Fibroblast of the aortic adventitia (primary cell): ENCODE results near the gene MYO16. TPM values are rescaled to one million over a fixed set of nuclear protein-coding genes. Genes with fewer than 3 reads are reported as not detected.

ENCODE experiments used
- DNase-seq: peaks from one replicate; pipeline ENCODE4 v3.0.0-alpha.2; 2010; ENCODE audit warnings: low read depth
- H3K4me3 ChIP-seq: 2 replicates; pipeline ENCODE4 v1.5.1; 2011; ENCODE audit warnings: low read depth, mild to moderate bottlenecking, control low read depth, low read length, moderate library complexity
- total RNA-seq: library from RNA; depleted of rRNA; stranded (reverse); fragments of >200 nt; gene quantifications from 2 replicates; pipeline ENCODE4 v1.2.3, GENCODE V29; 2012; ENCODE audit warnings: low replicate concordance
- TF ChIP-seq, protein P1 (sequence below): IDR thresholded peaks from 2 replicates; pipeline ENCODE4 v1.5.1; 2011; ENCODE audit warnings: mild to moderate bottlenecking, low read length, control low read depth, inconsistent platforms; ENCODE audit not compliant: insufficient read depth

The MYO16 gene
- total RNA-seq, 1 donor = under 0.01 TPM

DNA sequence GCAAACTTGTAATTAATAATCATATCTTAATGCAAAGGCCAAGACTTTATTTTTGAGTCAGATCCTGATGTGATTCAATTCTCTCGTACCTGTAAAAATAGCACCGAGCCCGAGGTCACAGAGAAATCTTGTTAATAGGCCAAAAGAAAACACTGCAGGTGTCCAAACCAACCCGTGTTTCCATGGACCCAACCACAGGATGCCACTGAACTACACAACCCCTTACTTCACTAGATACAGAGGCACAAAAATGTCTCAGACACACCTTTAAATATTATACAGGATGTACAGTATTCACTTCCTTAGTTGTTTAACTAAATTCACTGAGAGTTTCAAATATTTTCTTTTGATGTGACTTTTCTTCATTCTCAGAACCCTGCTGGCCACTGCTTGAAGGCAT lies 530.9 kb downstream of the MYO16 start:
- DNase-seq = no peak
- H3K4me3 ChIP-seq = no peak overlapping the region
- TF ChIP-seq, protein P1, sequence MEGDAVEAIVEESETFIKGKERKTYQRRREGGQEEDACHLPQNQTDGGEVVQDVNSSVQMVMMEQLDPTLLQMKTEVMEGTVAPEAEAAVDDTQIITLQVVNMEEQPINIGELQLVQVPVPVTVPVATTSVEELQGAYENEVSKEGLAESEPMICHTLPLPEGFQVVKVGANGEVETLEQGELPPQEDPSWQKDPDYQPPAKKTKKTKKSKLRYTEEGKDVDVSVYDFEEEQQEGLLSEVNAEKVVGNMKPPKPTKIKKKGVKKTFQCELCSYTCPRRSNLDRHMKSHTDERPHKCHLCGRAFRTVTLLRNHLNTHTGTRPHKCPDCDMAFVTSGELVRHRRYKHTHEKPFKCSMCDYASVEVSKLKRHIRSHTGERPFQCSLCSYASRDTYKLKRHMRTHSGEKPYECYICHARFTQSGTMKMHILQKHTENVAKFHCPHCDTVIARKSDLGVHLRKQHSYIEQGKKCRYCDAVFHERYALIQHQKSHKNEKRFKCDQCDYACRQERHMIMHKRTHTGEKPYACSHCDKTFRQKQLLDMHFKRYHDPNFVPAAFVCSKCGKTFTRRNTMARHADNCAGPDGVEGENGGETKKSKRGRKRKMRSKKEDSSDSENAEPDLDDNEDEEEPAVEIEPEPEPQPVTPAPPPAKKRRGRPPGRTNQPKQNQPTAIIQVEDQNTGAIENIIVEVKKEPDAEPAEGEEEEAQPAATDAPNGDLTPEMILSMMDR = no peak

DNA sequence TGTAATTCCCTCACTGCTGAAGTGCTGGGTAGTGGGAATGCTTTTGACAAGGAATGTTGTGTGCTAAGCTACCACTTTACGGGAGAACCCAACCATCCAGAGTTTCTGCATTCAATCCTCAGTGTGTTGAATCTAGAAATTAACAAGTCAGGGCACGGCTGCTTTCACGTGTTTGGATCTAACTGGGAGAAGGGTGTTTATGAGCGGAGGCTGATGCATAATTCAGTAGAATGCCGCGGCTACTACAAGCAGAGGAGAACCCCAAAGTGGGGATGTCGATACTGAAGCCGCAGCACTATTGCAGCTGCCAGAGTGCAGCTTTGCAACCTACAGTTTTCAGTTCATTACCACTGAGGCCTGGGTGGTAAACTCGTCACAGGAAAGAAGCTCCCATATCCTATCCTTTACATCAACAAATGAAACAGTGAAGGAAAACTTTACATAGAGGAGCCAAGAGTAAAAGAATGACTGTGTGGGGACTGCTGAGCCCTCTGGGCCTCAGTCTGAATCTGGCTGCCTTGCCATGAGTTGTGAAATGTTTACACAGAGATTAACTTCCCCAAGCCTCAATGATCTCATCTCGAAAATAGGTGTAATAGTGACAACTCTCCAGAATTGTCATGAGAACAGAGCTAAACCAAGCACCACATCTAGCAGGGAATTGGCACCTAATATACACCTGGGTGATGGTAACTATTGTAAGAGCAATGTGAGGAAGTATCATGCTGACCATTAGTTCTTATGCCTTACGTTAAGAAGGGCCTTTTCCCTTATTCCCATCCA lies 531.7 kb downstream of the MYO16 start:
- TF ChIP-seq, protein P1 = no peak
- H3K4me3 ChIP-seq = no peak overlapping the region
- DNase-seq = no peak

DNA sequence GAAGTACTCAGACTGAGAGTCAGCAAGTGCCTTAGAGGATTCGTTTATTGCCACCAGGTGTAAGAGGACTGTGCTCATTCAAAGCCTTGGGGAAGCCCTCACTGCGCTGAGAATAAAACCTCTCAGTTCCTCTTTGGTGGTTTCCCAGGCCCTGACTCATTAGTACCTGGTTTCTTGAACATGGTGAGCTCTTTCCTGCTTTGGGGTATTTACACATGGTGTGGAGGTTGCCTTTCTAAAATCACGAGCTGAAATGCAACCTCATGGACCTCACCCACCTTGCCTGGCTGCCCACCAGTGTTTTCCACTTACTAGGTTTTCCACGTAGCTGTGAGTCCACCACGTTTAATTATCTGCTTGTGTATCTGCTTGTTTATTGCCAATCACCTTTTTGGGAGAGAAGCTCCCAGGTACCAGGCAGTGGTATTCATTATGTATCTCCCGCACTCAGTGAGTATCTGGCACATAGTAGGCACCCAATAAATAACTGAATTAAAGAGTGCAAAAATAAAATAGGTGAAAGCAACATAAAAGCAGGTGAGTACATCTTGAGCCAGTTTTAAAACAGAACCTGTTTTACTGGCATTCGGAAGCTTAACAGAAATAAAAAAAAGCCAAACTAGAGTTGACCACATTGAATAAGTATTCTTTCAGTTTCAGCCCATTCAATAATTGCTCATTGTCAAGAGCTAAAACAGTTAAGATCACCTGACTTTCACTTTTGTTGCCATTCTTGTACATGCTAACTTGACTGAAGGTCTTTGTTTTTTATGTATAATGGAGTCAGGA lies 533.0 kb downstream of the MYO16 start:
- TF ChIP-seq, protein P1 = no peak
- no peak for DNase-seq
- no peak overlapping the region for H3K4me3 ChIP-seq

DNA sequence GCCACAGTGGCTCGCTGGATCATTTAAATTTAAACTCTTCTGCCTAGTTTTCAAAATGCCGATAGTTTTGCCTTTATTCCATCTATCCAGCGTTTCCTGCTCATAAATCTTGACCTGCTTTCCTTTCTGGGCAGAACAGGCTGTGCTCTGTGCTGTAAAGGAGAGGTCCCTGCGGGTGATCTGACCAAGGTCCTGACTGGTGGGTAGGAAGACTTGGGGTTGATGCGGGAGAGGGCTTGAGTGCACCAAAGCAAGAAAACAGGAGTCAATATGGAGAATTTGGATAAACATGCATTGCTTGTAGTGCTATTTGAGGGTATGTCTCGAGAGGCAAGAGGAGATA lies 533.6 kb downstream of the MYO16 start:
- TF ChIP-seq, protein P1 = no peak
- no peak overlapping the region for H3K4me3 ChIP-seq
- DNase-seq = no peak

DNA sequence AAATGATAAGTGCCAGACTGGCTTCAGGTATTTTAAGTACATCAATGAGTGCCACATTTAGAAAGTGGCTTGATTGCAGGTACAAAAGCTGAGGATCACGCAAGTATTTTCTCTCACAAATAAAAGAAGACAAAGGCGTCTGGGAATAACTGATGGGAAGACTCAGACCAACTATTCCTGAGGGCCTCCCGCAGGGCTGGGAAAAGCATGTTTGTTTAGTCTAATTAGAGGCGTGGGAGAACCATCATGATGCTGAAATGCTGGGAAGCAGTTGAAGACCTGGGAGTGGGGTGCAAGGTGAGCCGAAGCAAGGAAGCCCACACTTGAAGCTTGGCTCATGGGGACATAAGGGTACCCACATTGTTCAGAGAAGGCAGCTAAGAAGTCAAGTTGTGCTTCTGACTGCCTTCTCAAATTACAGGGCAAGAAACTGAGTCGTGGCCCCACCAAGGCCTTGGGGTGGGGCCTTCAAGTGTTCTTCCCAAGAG lies 536.0 kb downstream of the MYO16 start:
- DNase-seq = no peak
- TF ChIP-seq, protein P1 = no peak
- no peak overlapping the region for H3K4me3 ChIP-seq

DNA sequence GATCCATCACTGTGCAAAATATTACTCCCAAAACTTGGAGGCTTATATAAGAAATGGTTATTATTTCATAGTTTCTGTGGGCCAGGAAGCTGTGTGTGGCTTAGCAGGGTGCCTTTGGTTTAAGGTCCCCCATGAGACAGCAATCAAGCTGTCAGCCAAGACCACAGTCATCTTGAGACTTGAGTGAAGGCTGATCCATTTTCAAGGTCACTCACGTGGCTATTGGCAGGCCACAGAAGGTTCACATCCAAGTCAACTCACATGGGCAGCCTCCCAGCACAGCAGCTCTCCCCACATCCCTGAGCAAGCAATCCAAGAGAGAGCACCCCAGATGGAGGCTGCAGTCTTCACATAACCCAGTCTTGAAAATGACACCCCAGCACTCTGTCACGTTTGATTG lies 537.4 kb downstream of the MYO16 start:
- TF ChIP-seq, protein P1 = no peak
- no peak for DNase-seq
- no peak overlapping the region for H3K4me3 ChIP-seq
